OCI-LY7 (cell line): ENCODE measurements around the gene IER5.

Experiments used
- EZH2phosphoT487 ChIP-seq: fragments of 200-600 bp; sonication (generic); IDR thresholded peaks from 2 replicates; pipeline ENCODE4 v1.6.1; 2018; ENCODE audit warnings: low read depth, borderline replicate concordance, mild to moderate bottlenecking, mixed run types, antibody characterized with exemption, low read length, moderate library complexity, mixed read lengths
- TF ChIP-seq, protein P1 (sequence below): fragments of 200-600 bp; sonication (generic); conservative IDR thresholded peaks from 2 replicates; pipeline ENCODE4 v1.5.1; 2014; ENCODE audit warnings: mild to moderate bottlenecking, antibody characterized with exemption, low read length, moderate library complexity, mixed read lengths

DNA sequence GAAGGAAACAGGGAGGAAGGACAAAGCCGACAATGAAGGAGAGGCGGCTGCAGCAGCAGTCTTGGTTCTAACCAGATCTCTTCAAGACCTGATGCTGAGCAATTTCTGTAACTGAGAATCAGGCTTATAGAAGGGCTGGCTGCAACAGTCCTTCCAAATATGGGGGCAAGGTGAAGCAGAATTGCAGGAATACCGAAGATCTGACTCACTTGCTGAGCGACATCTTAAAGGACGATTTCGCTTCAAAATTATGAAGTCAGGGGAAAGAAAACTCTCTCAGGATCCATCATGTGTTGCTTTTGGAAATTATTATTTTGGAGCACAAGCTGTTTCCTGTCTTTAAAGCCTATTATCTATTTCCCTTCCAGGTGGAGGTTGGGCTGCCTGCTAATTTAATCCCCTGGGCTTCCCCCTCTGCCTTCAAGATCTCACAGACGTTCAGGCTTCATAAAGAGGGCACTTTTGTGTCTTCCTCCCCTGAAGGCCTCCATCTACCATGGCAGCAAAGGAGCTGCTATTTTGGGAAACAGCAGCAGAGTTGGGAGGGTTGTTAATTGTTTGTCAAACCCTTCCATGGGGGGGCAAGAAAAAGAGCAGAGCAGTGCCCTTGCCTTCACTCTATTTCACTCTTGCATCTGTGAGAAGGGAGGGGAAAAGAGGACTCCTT lies 10.8 kb upstream of the IER5 start:
- TF ChIP-seq, protein P1, sequence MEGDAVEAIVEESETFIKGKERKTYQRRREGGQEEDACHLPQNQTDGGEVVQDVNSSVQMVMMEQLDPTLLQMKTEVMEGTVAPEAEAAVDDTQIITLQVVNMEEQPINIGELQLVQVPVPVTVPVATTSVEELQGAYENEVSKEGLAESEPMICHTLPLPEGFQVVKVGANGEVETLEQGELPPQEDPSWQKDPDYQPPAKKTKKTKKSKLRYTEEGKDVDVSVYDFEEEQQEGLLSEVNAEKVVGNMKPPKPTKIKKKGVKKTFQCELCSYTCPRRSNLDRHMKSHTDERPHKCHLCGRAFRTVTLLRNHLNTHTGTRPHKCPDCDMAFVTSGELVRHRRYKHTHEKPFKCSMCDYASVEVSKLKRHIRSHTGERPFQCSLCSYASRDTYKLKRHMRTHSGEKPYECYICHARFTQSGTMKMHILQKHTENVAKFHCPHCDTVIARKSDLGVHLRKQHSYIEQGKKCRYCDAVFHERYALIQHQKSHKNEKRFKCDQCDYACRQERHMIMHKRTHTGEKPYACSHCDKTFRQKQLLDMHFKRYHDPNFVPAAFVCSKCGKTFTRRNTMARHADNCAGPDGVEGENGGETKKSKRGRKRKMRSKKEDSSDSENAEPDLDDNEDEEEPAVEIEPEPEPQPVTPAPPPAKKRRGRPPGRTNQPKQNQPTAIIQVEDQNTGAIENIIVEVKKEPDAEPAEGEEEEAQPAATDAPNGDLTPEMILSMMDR, result no peak
- no peak; the same call in 1 of the 2 replicates for TF ChIP-seq EZH2phosphoT487
